LHCN-M2 (cell line): ENCODE results near the gene SMYD3. TPM values are rescaled to one million over a fixed set of nuclear protein-coding genes. Genes with fewer than 3 reads are reported as not detected.

ENCODE experiments used
- DNase-seq: peaks from one replicate; pipeline ENCODE4 v3.0.0-alpha.2; 2012; ENCODE audit warnings: low read depth
- total RNA-seq: library from RNA; depleted of rRNA; stranded (reverse); fragments of >200 nt; gene quantifications from 2 replicates; pipeline ENCODE4 v1.2.3, GENCODE V29; 2014

Gene SMYD3
- total RNA-seq, 1 experiment from 2014 or later: 34.0 TPM

DNA sequence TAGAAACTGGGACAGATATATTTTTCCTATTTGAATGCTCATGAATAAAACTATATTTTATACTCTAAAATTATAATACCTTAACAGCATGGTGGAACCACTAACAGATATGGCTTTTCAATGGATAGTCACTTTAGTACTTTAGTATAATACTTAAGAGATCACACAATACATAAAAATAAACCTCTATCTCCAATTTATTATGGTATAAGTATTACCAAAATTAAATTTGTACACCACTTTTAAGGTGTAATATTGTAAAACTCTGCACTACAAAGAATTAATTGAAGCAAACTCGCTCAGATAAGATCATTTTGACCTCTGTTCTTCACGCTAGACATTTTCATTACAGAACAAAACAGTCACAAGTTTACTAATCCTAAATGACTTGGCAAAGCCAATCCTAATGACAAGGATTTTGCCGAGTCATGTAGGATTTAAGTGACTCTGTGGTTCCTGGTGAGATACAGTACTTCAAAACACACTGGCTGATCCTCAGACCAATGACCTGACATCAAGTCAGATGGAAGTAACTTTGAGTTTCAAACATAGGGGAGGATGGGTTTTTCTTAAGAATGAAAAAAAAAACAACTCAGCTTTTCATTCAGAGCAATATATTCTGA lies 200.6 kb downstream of the SMYD3 start:
- DNase-seq: no peak

GRCh38 chr1:246304484-246305259 lies 202.4 kb downstream of the SMYD3 start:
- no peak for DNase-seq

GRCh38 chr1:246302711-246303317 lies 204.3 kb downstream of the SMYD3 start:
- no peak for DNase-seq

DNA sequence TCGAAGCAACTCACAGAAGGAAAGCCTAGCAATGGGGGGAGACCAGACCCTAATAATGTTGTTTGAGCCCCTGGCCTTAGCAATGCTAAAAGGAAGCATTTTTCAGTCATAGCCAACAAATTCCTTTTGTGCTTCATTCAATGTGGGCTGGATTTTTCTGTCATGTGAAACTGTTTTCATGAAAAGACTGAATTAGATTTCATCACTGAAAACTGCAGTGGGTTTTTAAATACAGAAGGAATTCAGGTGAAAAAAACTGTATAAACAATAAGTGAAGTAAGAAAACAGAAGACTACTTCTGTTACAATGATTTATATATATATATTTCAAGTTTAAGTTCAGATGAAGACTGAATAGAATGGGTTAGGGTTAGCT lies 204.8 kb downstream of the SMYD3 start:
- DNase-seq: no peak

DNA sequence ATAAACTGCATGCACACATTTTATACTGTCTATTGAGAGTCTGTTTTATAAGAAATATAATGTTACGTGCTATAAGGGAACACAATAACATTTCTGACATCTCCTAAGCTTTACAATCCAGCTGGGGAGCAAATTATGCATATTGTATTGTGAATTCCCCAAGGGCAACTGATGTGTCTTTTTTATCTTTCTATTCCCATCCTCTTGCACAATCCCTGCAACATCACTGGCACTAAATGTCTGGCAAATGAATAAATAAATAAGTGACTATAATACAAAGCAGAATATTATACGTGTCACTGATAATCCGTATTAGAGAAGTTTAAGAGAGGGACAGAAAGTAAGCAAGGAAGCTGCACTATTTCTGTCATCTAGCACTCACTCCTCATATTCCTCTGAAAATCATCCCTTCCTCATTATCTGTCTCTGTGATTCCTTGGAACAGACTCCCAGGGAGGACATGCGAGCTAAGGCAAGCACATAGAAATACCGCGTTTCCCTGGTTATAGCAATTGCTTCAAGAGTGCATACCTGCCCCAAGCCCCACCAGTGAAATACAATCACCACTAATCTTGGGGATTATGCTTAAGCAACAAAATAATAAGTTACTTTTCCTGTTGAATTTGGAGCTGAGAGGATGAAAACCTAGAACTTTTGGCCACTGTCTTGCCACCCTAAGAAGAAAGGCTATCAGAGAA lies 205.4 kb downstream of the SMYD3 start:
- no peak for DNase-seq

DNA sequence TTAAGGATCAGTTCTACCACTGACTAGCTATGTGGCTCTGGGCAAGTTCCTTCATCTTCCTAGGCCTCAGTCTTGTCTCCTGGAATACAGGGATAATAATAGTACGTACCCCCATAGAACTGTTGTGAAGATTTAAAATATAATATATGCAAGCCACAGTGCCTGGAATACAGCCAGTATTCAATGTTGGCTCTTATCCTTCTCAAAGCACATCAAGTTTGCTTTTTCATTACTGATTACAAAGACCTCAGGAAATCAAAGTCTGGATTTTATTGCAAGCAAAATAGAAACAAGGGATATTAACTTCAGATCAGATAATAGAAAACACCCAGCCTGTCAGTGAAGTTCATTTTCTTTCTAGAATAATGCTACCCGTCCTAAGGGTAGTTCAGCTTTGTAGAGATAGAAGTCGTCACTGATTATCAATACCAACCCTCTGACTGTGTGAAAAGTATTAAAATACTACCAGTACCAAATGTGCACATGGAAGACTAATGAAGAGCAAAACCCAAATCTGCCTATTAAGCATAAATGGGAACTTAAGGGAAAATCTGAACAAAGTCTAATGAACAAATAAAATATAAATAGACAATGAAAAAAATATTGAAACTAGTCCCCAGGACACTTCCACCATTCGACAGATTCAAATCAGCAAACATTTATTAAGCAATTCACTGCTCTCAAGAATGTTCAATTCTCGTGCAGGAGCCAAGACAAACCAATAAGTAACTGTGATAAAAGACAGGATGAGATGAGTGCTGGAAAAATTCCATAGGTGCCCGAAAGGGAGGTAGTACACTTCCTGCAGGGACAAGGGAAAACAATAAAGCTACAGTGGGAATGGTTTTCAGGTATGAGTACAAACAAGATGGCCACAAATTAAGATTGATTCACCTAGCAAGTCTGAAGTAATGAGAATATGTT lies 206.2 kb downstream of the SMYD3 start:
- DNase-seq: no peak

GRCh38 chr1:246297279-246298265 lies 209.5 kb downstream of the SMYD3 start:
- peak; percentile 28 for DNase-seq

GRCh38 chr1:246295968-246296367 lies 211.1 kb downstream of the SMYD3 start:
- DNase-seq: no peak

GRCh38 chr1:246295340-246295739 lies 211.7 kb downstream of the SMYD3 start:
- no peak for DNase-seq

DNA sequence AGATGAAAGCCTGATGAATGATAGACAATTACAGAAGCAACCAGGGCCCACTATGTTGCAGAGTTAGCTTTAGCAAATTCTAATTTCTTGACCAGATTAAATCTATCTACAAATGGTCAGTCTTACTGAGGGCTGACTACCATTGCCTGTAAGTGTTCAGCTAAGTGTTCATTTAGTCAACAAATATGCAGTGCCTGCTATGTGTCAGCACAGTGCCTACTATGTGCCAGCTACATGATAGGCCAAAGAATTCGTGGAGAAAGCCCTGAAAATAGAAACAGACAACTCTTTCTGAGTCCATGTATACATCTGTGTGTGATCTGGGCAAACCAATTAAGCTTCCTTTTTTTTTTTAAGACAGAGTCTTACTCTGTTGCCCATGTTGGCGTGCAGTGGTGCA lies 212.8 kb downstream of the SMYD3 start:
- no peak for DNase-seq

GRCh38 chr1:246293366-246294121 lies 213.5 kb downstream of the SMYD3 start:
- no peak for DNase-seq

GRCh38 chr1:246292571-246292970 lies 214.5 kb downstream of the SMYD3 start:
- DNase-seq: no peak

DNA sequence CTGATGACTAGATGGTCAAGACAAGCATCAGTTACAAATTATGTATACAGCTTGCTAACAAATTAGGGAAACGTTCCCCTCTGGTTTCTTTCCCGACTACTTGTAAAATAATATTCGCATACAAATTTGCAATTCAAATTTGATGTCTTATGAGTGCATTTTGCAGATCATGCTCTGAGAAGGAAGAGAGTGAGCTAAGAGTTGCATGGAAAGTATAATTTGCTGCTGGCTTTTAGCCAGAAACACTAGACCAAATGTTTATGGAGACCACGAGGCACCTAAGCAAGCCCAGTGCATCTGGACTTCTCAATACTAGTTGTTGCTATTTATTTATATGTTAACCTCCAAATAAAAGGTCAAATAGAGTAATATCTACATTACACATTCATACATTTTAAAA lies 216.0 kb downstream of the SMYD3 start:
- no peak for DNase-seq

DNA sequence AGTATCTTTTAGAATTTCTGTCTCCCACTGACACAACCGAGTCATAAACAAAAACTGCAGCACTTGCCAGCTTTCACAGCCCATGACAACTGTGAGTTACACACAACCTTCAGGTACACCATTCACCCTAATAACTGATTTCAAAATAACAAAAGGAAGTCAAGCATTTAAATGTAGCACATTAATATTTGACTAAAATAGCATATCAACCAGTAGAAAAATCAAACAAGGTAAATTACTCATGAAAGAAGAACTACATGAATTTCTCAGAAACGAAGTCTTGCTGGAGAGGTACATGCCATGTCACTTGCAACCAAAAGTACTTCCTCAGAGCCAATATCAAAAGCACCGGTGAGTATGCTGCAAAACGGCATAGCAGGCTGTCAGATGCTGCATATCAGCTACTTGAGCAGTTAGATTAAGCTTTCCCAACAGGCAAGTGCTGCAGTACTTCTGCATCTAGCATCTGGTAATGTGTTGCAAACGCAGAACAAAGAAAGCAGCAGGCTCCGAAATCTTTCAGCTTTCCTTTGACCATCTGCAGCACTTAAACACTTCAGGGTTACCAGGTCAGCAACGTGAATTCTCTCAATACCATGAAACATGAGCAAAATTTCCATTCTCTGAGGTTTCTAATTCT lies 223.2 kb downstream of the SMYD3 start:
- no peak for DNase-seq

GRCh38 chr1:246281639-246282038 lies 225.4 kb downstream of the SMYD3 start:
- no peak for DNase-seq

- no peak for DNase-seq
Observed at GRCh38 chr1:246281195-246281594, 225.9 kb downstream of the SMYD3 start.

DNA sequence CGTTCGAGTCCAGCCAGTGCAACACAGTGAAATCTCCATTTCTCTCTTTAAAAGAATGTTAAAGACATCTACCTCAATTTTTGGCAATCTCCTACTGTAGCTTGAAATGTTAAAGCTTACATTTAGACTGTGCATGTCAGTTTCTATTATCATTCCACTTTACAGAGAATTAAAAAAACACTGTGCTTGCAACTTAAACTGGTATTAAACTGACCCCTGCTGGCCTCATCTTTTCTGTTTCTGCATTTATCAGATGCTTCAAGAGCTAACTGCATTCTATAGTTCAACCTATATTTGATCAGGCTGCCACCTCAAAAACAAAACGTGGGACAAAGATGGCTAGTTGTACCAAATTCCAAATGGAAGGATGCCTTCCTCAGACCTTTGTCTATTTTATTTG lies 226.5 kb downstream of the SMYD3 start:
- no peak for DNase-seq

- no peak for DNase-seq
Observed at GRCh38 chr1:246279402-246279801, 227.7 kb downstream of the SMYD3 start.

DNA sequence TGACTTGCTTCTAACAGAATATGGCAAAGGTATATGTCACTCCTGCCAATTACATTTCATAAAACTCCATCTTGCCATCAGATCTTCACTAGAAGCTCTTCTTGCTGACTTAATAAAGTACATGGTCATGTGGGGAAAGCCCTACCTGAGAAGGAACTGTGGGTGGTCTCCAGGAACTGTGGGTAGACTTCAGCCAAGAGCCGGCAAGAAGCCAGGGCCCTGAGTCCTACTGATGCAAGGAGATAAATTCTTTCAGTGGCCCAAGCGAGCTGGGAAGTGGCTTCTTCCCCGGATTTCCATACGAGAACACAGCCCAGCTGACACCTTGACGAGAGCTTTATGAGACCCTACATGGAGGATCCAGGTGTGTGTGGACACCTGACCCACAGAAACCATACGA lies 228.7 kb downstream of the SMYD3 start:
- no peak for DNase-seq
